ENCODE data around the gene C11orf86. TPM values are rescaled to one million over a fixed set of nuclear protein-coding genes. Genes with fewer than 3 reads are reported as not detected.
A peak's percentile ranks its signal among the peaks of the same experiment; 100 is the strongest.

C11orf86 gene
- total and polyA plus RNA-seq, 2 of the 8 experiments (the other 6 are each of a cell fraction or from before 2014, with no cell fraction given), result 0.91 to 0.97 TPM

DNA sequence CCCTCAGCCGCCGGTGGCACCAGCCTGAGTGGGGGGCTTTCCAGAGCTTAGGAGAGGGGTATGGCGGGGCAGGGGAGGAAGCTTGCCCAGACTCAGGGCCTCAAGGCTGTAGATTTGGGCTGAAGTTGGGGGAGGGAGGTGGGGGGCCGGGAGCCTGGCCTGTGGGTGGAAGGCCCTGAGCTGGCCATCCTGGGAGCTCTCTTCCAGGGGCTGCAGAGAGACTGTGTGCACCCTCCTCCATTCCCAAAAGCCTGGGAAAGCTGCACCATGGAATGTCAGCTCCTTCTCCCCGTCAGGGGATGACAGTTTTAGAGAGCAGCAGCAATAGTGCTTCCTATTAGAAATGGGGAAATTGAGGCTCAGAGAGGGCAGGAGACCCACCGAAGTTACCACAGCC lies 48.9 kb downstream of the C11orf86 start:
- Histone ChIP-seq H3K4ac (replicated peaks; ENCODE audit: insufficient read length, low read depth, low read length) (no peak overlapping the region), H4K91ac (replicated peaks; ENCODE audit: insufficient read length, low read length) (no peak overlapping the region), H2BK20ac (ENCODE audit: low read length) (no peak overlapping the region), H3K9ac (replicated peaks in 1 of 4; ENCODE audit: extremely low read depth in 1 of 4, low read depth in 3 of 4, low read length in 3 of 4) (no peak overlapping the region), H3K27me3 (replicated peaks in 1 of 4; ENCODE audit: control insufficient read depth in 3 of 4, extremely low read depth in 1 of 4, insufficient read depth in 3 of 4, low read length in 3 of 4) (peaks cover 24 to 37% (median 29%) of the 10 kb centered on the region in 4 experiments), H2AK5ac (ENCODE audit: low read depth, low read length) (no peak overlapping the region), H2BK120ac (replicated peaks; ENCODE audit: low read depth, low read length) (no peak overlapping the region), H4K5ac (ENCODE audit: insufficient read length, low read depth, low read length) (no peak overlapping the region), H3K9me3 (ENCODE audit: insufficient read depth in 2 of 2, low read depth in 1 of 2, low read length in 1 of 2) (peaks cover 3 to 4% of the 10 kb centered on the region in 2 experiments; a peak in 2 of 4 replicates), H2AFZ (ENCODE audit: low read length) (no peak overlapping the region), H3K36me3 (ENCODE audit: control insufficient read depth in 2 of 4, insufficient read depth in 4 of 4, low read length in 3 of 4) (no peaks in the 10 kb centered on the region), H3K27ac (ENCODE audit: low read depth, low read length) (no peak overlapping the region), H4K8ac (ENCODE audit: extremely low read depth, insufficient read depth, low read length) (no peak overlapping the region), H3K79me2 (ENCODE audit: control insufficient read depth in 1 of 2, insufficient read depth in 2 of 2, low read length in 2 of 2) (no peaks in the 10 kb centered on the region), H3K4me1 (replicated peaks in 1 of 4; ENCODE audit: control insufficient read depth in 3 of 4, insufficient read depth in 4 of 4, low read length in 3 of 4) (peaks cover 2 to 9% (median 7%) of the 10 kb centered on the region in 4 experiments; a peak in 6 of 7 replicates), H3K14ac (ENCODE audit: insufficient read length) (no peak overlapping the region), H3K4me2 (ENCODE audit: insufficient read depth in 1 of 2, low read depth in 2 of 2, low read length in 2 of 2) (peak overlapping the region; percentile 92 to 96), H3K23ac (ENCODE audit: insufficient read length) (no peak overlapping the region), H3K4me3 (ENCODE audit: extremely low read depth in 1 of 4, insufficient read depth in 2 of 4, low read depth in 3 of 4, low read length in 4 of 4) (peak overlapping the region in 3 of 4 experiments; percentile 36 to 63 (median 49); a peak in 5 of 8 replicates), H3K18ac (ENCODE audit: extremely low read depth, low read length) (no peak overlapping the region), H2BK12ac (ENCODE audit: low read depth, low read length) (no peak overlapping the region), H3K56ac (replicated peaks; ENCODE audit: insufficient read length, low read depth, low read length) (no peak overlapping the region), H2BK5ac (ENCODE audit: low read depth, low read length) (no peak overlapping the region), H2BK15ac (ENCODE audit: low read length) (no peak overlapping the region), H3K79me1 (ENCODE audit: low read depth, low read length) (no peaks in the 10 kb centered on the region; the same call in 1 of the 2 replicates), H3K23me2 (ENCODE audit: low read depth, low read length) (peaks cover 7% of the 10 kb centered on the region), H4K20me1 (replicated peaks in 1 of 2; ENCODE audit: control insufficient read depth in 1 of 2, insufficient read depth in 2 of 2, low read length in 2 of 2) (peaks cover 0 to 5% of the 10 kb centered on the region in 2 experiments)
- ChIA-PET POLR2A (ENCODE audit: partially characterized antibody) (interaction anchor here (0.8 to 1.5 kb wide), 4 partner anchors 9 to 19 kb away, joined by 3 to 6 read pairs (median 3); no protein-coding TSS in a partner anchor), CTCF (ENCODE audit: partially characterized antibody) (interaction anchor here (0.6 to 4.3 kb wide), 6 partner anchors 14 to 204 kb away, joined by 3 to 32 read pairs (median 4); partner anchors contain the start of gene C11orf86)
- no peak for FAIRE-seq
- DNase-seq (ENCODE audit: low read depth in 1 of 2, low spot score in 2 of 2), result no peak
- 60% methylated on average over 5 of the region's 6 CpGs; no CpG with 5 or more reads in 1 of the 2 experiments for WGBS, 2 experiments (ENCODE audit: extremely low coverage in 1 of 2, insufficient coverage in 1 of 2, insufficient read length in 1 of 2, insufficient replicate concordance in 2 of 2, low coverage in 1 of 2, low lambda C conversion rate in 2 of 2, missing lambda C conversion rate in 1 of 2)
- TF ChIP-seq CBX8 (IDR thresholded peaks at IDR 0.05; ENCODE audit: borderline replicate concordance, low read depth, low read length) (no peak), BRCA1 (IDR thresholded peaks at IDR 0.05; ENCODE audit: low read depth, low read length) (no peak), ZNF274 (IDR thresholded peaks at IDR 0.05; ENCODE audit: borderline replicate concordance, extremely low read depth, low read length) (no peak), EZH2 (IDR thresholded peaks at IDR 0.05; ENCODE audit: low read depth, low read length, severe bottlenecking) (peak; percentile 2), SUZ12 (IDR thresholded peaks at IDR 0.05; ENCODE audit: low read length) (peak; percentile 25; the same call in 1 of the 2 replicates)
- TF ChIP-seq, protein P1, sequence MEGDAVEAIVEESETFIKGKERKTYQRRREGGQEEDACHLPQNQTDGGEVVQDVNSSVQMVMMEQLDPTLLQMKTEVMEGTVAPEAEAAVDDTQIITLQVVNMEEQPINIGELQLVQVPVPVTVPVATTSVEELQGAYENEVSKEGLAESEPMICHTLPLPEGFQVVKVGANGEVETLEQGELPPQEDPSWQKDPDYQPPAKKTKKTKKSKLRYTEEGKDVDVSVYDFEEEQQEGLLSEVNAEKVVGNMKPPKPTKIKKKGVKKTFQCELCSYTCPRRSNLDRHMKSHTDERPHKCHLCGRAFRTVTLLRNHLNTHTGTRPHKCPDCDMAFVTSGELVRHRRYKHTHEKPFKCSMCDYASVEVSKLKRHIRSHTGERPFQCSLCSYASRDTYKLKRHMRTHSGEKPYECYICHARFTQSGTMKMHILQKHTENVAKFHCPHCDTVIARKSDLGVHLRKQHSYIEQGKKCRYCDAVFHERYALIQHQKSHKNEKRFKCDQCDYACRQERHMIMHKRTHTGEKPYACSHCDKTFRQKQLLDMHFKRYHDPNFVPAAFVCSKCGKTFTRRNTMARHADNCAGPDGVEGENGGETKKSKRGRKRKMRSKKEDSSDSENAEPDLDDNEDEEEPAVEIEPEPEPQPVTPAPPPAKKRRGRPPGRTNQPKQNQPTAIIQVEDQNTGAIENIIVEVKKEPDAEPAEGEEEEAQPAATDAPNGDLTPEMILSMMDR (IDR thresholded peaks at IDR 0.05; ENCODE audit: control extremely low read depth in 1 of 3, insufficient read depth in 1 of 3, low read depth in 1 of 3, low read length in 3 of 3), result no peak
